GM19351 (cell line): ENCODE data around the gene TNFRSF11A.
A peak's percentile ranks its signal among the peaks of the same experiment; 100 is the strongest.

Experiments
- ATAC-seq: cut with Tn5 transposase; IDR thresholded peaks from one replicate; pipeline ENCODE4 v1.9.1; 2021; ENCODE audit warnings: mild to moderate bottlenecking, moderate library complexity; ENCODE audit not compliant: unreplicated experiment

Gene TNFRSF11A

GRCh38 chr18:62377131-62377807 lies 52.2 kb downstream of the TNFRSF11A start:
- no peak for ATAC-seq

GRCh38 chr18:62379051-62379450 lies 53.9 kb downstream of the TNFRSF11A start:
- no peak for ATAC-seq

GRCh38 chr18:62381373-62381772 lies 56.3 kb downstream of the TNFRSF11A start:
- ATAC-seq = no peak

- ATAC-seq = no peak
These were observed 59.0 kb downstream of the TNFRSF11A start for GRCh38 chr18:62384068-62384467.

GRCh38 chr18:62384610-62385097 lies 59.5 kb downstream of the TNFRSF11A start:
- ATAC-seq = no peak

- ATAC-seq = no peak
These were observed 61.0 kb downstream of the TNFRSF11A start for GRCh38 chr18:62386091-62386490.

- ATAC-seq = no peak
These were observed 61.5 kb downstream of the TNFRSF11A start for GRCh38 chr18:62386601-62387000.

GRCh38 chr18:62387257-62387656 lies 62.1 kb downstream of the TNFRSF11A start:
- no peak for ATAC-seq

- no peak for ATAC-seq
These were observed 64.0 kb downstream of the TNFRSF11A start for GRCh38 chr18:62388855-62389760.

- no peak for ATAC-seq
These were observed 64.8 kb downstream of the TNFRSF11A start for GRCh38 chr18:62389761-62390481.

GRCh38 chr18:62394006-62394763 lies 69.1 kb downstream of the TNFRSF11A start:
- no peak for ATAC-seq

- no peak for ATAC-seq
These were observed 71.3 kb downstream of the TNFRSF11A start for GRCh38 chr18:62396381-62396780.

GRCh38 chr18:62396967-62397366 lies 71.9 kb downstream of the TNFRSF11A start:
- ATAC-seq = no peak

GRCh38 chr18:62398291-62398690 lies 73.2 kb downstream of the TNFRSF11A start:
- no peak for ATAC-seq

- no peak for ATAC-seq
These were observed 74.2 kb downstream of the TNFRSF11A start for GRCh38 chr18:62399276-62399675.

GRCh38 chr18:62399781-62400308 lies 74.7 kb downstream of the TNFRSF11A start:
- ATAC-seq = peak; percentile 74

GRCh38 chr18:62400916-62401315 lies 75.8 kb downstream of the TNFRSF11A start:
- no peak for ATAC-seq

GRCh38 chr18:62402342-62402948 lies 77.3 kb downstream of the TNFRSF11A start:
- no peak for ATAC-seq

GRCh38 chr18:62403120-62403519 lies 78.0 kb downstream of the TNFRSF11A start:
- ATAC-seq = no peak

- no peak for ATAC-seq
These were observed 79.8 kb downstream of the TNFRSF11A start for GRCh38 chr18:62404881-62405280.
